ENCODE results near the gene HHAT.

DNA sequence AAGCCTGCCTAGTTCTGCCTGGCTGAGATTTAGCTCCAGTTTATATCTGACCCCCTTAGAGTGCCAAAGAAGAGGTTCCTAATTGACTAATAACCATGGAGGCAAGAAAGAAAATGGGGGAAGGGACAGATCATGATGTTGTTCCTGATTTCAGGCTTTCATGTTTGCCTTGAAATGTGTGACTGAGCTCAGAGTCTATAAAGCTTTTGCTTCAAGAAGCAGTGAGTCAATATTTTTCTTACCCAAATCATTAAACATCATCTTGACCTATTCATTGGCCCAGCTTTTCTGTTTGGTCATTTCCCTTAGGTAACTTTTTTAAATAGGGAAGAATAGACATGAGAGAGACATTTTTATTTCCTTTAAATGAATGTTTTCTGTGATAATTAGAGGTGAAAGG is 55.9 kb downstream of the HHAT start:
- TF ChIP-seq, protein P1, sequence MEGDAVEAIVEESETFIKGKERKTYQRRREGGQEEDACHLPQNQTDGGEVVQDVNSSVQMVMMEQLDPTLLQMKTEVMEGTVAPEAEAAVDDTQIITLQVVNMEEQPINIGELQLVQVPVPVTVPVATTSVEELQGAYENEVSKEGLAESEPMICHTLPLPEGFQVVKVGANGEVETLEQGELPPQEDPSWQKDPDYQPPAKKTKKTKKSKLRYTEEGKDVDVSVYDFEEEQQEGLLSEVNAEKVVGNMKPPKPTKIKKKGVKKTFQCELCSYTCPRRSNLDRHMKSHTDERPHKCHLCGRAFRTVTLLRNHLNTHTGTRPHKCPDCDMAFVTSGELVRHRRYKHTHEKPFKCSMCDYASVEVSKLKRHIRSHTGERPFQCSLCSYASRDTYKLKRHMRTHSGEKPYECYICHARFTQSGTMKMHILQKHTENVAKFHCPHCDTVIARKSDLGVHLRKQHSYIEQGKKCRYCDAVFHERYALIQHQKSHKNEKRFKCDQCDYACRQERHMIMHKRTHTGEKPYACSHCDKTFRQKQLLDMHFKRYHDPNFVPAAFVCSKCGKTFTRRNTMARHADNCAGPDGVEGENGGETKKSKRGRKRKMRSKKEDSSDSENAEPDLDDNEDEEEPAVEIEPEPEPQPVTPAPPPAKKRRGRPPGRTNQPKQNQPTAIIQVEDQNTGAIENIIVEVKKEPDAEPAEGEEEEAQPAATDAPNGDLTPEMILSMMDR (IDR thresholded peaks at IDR 0.05): no peak
- no peak for TF ChIP-seq POLR2A (IDR thresholded peaks at IDR 0.05)

Data from esophagus squamous epithelium (tissue), 4 donors.